Measurements from ENCODE around the gene LAPTM5.

Gene LAPTM5

DNA sequence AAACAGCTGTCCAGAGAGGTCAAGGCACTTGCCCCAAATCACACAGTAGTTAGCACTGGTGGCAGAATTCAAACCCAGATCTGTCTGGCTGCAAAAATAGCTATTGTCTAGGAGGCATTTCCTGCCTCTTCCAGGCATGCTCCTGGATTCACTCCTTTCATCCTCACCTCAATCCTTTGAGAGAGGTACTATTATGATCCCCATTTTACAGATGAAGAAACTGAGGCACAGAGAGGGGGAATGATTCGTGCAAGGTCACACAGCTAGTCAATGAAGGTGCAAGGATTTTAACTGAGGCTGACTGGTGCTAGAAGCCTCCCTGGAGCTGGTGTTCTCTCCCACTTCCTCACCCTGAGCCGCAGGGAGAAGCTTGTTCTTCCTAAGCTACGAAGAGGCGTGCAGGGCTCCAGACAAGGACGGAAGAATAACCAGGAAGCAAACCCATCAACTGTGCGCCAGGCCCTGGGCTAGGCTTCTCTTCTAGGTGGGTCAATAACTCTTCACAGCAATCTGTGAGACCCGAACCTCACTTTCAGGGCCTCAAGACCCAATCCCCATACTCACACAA lies 631 bp upstream of the LAPTM5 start:
- no peak overlapping the region for H3K4me3 ChIP-seq (ENCODE audit: low read depth, low read length)

DNA sequence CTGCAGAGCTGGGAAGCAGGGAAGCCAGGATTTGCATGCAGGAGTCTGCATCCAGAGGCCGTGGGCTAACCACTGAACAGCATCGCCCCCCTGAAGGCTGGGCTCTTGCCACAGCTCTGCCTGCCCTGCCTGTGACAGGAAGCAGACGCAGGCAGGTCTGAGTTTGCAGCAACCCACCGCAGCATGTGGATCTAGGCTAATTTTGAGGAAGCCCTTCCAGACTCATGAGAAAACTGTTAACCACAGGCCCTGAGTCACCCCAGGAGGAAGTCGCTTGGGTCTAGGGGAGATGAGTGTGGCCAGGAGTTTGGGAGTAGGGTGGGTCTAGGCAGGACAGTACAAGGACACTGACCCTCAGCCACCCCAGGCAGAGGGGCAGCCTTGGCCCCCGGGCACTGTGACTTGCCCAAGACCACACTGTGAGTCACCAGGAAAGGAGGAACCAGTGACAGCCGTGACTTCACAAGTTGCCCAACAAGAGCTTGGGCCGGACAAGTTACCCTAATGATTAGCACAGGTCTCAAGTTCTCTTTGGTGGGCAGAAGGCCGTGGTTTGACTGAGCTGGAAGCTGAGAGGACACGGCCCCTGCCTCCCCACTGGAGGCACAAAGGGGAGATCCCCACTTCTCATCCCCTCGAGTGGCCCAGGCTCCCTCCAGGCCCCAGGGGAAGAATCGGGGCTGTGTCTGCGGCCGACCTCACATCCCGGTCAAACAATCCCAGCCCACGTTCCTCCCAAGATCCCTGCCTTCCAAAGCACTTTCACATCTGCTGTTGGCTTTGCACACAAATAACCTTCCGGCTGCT lies 826 bp downstream of the LAPTM5 start:
- H3K4me3 ChIP-seq (ENCODE audit: low read depth, low read length) = no peak overlapping the region

GRCh38 chr1:30756206-30756544 lies 1.4 kb downstream of the LAPTM5 start:
- no peak overlapping the region for H3K4me3 ChIP-seq (ENCODE audit: low read depth, low read length)

- H3K4me3 ChIP-seq (ENCODE audit: low read depth, low read length) = no peak overlapping the region
These were observed 1.8 kb downstream of the LAPTM5 start for GRCh38 chr1:30755746-30756145.

DNA sequence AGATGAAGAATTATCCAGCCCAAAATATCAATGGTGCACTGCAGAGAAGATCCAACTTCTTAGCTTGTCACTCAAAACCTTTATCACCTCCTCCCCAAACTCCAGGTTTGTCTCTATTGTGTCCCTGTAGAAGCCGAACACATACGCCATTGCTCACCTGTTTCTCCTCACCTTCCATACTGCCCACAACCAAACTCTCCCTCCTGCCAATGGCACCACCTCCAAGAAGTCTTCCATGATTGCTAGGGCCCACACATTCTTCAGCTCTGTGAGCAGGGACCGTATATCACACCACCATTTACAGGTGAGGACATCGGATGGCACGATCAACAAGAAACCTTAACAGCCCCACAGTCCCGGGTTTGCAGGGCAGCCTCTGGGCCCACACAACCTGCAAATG lies 2.2 kb downstream of the LAPTM5 start:
- no peak overlapping the region for H3K4me3 ChIP-seq (ENCODE audit: low read depth, low read length)

DNA sequence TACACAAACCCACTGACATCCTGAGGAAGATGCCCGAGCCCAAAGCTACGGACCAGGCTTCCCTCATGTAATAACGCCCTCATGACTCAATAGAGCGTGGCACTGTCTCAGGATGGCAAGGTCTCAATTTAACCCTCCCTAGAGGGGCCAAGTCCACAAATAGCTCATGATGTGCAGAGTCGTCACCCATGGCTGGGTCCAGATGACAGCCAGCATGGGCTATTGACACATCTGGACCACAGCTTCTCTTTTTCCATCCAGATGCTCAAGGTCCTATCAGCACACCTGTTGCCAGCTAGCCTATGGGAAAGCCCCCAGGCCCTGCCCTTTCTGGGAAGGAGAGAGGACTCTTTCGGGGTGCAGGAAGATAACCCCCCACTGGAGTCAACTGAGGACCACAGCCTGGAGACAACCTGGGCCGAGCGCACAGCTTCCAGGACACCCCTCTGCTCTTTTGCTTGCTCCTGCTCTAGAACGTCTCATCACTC lies 2.8 kb downstream of the LAPTM5 start:
- H3K4me3 ChIP-seq (ENCODE audit: low read depth, low read length) = no peak overlapping the region

DNA sequence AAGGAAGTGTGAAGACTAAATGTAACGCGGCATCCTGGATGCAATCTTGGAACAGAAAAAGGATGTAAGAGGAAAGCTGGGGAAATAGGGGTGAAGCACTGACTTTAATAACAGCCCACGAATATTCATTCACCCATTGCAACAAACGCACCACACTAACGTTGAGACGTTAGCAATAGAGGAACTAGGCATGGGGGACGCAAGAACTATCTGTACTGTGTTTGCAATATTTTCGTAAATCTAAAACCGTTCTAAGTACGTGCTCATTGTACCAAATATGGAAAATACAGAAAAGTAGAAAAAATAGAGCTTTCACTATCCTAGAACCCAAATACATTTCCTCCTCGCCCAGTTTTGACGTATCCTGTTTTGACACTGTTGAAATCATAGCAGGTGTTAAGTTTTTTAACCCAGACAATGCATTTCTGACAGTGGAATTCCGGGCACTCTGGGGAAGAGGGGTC lies 3.9 kb downstream of the LAPTM5 start:
- H3K4me3 ChIP-seq (ENCODE audit: low read depth, low read length) = no peak overlapping the region

DNA sequence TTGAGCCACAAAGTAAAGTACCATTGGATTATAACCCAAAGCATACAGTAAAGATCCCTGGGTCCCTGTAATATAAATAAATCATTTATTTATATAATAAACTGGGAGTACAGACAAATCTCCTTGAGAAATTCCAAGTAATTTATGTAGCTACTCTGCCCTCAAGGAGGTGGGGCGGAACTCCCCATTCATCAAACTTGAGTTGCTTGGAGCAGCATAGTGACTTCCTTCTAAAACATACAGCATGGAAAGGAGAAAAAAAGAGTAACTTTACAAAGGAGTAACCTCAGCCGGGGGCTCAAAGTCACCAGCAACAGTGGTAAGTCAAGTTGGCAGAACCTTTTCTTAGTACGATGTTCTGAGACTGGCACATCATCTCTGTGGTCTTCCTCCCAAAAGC lies 4.5 kb downstream of the LAPTM5 start:
- no peak overlapping the region for H3K4me3 ChIP-seq (ENCODE audit: low read depth, low read length)

GRCh38 chr1:30752651-30752908 lies 5.0 kb downstream of the LAPTM5 start:
- H3K4me3 ChIP-seq (ENCODE audit: low read depth, low read length) = no peak overlapping the region

GRCh38 chr1:30751830-30752650 lies 5.5 kb downstream of the LAPTM5 start:
- no peak overlapping the region for H3K4me3 ChIP-seq (ENCODE audit: low read depth, low read length)

- H3K4me3 ChIP-seq (ENCODE audit: low read depth, low read length) = no peak overlapping the region
These were observed 6.8 kb downstream of the LAPTM5 start for GRCh38 chr1:30750731-30751291.

DNA sequence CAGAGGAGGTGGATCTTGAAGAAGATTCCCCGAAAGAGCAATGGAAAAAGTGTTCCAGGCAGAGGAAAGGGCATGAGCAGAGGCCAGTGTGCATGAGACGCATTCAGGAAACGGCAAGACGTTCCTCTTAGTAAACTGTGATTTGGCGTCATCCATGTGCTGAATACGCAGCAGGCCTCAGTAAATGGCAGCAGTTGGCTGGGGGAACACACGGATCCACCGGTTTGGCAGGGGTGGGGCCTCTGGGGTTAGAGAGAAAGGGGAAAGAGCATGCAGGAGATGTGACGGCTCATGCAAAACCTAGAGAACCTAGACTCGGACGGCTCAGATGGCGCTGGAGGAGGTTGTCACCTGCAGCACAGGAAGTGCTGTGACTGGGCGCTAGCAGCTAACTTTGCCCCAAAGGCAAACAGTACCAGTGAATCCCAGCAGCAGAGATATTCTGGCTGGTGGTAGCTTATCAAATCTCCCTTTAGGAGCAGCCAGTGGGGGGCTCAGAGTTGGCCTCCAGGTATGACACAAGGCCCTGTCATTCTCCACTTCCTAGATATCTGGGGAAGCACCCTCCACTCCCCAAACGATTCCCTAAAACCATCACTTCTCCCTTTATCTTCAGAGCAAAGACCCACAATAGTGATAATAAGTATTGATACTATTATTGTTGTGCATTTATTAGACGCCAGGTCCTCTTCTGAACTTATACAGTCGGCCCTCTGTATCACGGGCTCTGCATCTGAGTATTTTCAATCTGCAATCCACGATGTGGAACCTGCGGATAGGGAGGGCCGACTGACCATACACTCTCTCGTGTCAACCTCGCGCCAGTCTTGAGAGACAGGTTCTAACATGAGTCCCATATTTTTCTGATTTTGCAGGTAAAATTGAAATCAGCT lies 7.6 kb downstream of the LAPTM5 start:
- H3K4me3 ChIP-seq (ENCODE audit: low read depth, low read length) = no peak overlapping the region

DNA sequence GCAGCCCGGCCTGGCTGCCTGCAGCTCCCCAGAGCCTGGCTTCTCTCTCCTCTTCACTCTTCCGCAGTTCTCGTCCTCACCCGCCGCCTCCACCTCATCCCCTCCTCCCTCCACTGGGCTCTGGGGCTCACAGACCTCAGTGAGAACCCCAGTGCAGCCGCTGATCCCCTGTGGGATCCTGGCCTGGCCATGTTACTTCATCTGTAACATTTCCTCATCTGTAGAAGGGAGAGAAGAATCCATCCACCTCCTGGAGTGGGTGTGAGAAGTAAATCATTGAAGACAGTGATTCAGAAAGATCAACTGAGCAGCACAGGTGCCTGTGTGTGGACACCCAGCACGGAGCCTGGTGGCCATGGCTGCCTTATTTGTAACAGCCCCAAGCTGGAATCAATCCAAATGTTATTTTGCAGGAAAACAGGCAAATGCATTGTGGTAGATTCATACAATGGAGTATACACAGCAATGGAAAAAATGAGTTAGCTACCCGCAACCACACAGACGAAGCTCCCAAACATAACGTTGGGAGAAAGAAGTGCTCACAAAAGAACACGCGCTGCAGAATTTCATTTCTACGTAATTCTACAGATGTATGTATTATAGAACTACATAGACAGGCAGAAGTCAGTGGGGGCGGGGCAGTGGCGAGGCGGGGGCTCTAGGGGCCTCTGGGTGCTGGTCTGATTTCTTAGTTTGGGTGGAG lies 8.7 kb downstream of the LAPTM5 start:
- H3K4me3 ChIP-seq (ENCODE audit: low read depth, low read length) = no peak overlapping the region

DNA sequence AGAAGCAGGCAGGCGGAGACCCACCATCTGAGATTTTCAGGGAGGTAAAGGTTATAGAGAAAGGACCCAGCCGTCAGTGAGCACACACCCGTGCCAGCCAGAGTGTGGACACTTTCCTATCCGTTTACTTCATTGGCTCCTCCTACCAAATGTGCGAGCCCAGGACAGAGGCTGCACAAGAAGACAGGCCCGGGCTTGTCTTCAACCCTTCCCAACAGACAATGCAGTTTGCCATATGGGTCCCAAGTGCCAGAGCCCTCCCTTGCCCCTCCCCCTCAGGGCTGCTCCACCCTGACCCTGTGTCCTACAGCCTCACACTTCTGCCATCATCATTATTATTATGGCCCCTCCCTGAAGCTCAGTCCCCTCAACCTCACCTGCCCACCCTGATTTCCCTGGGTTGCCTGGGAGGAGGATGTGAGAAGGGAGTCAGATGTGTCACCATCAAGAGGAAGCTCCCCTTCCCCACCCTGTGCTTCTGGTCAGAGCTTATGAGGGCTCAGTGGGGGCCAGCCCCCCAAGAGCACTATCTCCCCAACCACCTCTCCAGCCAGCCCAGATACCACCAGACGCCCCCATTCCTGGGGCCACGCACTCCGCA lies 9.4 kb downstream of the LAPTM5 start:
- H3K4me3 ChIP-seq (ENCODE audit: low read depth, low read length) = no peak overlapping the region

GRCh38 chr1:30747033-30748008 lies 10.3 kb downstream of the LAPTM5 start:
- no peak overlapping the region for H3K4me3 ChIP-seq (ENCODE audit: low read depth, low read length)

DNA sequence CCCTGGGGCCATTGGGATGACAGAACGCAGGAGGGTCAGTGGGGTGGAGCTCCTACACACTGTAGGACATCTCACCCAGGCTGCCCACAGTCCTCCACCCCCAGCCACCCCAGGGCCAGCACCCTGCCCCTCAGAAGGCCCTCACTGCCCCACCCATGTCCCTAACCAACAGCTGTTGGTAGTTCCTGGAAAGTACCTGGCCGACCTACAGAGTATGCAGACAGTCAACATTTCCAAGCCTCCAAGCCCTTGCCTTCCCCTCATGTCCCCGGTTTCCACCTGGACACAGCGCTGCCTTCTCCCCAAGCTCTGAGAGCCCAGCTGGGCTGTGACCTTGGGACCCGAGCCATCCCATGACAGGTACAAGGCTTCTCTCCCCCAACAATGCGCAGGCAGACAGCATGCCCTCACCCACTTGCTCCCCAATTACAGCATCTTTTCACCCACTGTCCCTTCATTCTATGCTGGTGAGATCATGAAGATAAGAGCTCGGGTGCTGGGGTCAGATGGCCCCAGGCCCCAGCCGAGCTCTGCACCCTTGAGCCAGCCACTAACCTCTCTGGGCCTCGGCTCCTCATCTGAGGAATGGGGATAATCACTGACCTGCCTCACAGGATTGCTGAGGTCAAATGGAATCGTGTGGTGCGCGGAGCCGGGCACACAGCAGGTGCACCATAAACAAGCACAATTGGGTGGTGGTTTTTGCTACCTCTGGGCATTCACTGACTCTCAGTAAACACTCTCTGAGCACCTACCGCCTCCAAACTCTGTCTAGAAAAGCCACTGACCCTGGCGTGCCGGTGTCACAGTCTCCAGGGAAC lies 11.2 kb downstream of the LAPTM5 start:
- H3K4me3 ChIP-seq (ENCODE audit: low read depth, low read length) = no peak overlapping the region

DNA sequence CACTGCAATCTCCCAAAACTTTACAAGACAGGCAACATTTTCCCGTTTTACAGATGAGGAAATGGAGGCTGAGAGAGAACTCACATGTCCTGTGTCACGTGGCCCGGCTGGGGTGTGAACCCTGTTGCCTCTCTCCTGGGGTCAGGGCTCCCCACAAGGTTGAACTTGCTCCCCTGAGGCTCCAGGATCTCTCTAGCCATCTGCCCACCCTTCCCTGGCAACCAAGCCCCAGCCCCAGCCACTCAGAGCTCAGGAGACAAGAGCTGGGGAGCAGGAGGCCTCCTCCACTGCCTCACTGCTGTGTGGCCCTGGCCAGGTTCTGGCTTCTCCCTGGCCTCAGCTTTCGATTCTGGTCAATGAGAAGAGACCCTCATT lies 11.8 kb downstream of the LAPTM5 start:
- H3K4me3 ChIP-seq (ENCODE audit: low read depth, low read length) = no peak overlapping the region

All from iPS-11a (cell line).